ENCODE results near the gene MLN. TPM values are rescaled to one million over a fixed set of nuclear protein-coding genes. Genes with fewer than 3 reads are reported as not detected.

The MLN gene
- total RNA-seq, 3 donors from 2014 or later, result not detected

GRCh38 chr6:33757906-33758305, 45.9 kb downstream of the MLN start:
- no peak for TF ChIP-seq POLR2AphosphoS5 (IDR thresholded peaks at IDR 0.05)
- intact Hi-C loops (cut with DNase I; ENCODE audit: low total_unique reads), result no loop called here
- DNase-seq (ENCODE audit: low spot score in 2 of 2), result no peak
- Histone ChIP-seq H3K36me3 (no peaks in the 10 kb centered on the region), H3K4me1 (no peaks in the 10 kb centered on the region), H3K4me3 (no peak overlapping the region), H3K27me3 (no peaks in the 10 kb centered on the region), H3K9me3 (no peaks in the 10 kb centered on the region), H3K27ac (no peak overlapping the region)

- TF ChIP-seq CTCF (IDR thresholded peaks at IDR 0.05) (no peak), POLR2A (IDR thresholded peaks at IDR 0.05) (no peak), POLR2AphosphoS5 (IDR thresholded peaks at IDR 0.05) (no peak)
- intact Hi-C loops (cut with DNase I; ENCODE audit: low total_unique reads), result no loop called here
- Histone ChIP-seq H3K27me3 (no peaks in the 10 kb centered on the region), H3K4me3 (no peak overlapping the region), H3K9me3 (no peaks in the 10 kb centered on the region), H3K27ac (no peak overlapping the region), H3K36me3 (no peaks in the 10 kb centered on the region), H3K4me1 (no peaks in the 10 kb centered on the region)
- DNase-seq (ENCODE audit: low spot score in 2 of 2), result no peak
Observed at GRCh38 chr6:33757113-33757512, 46.7 kb downstream of the MLN start.

GRCh38 chr6:33756211-33756954, 47.4 kb downstream of the MLN start:
- H3K27me3 ChIP-seq, result no peaks in the 10 kb centered on the region
- no peak for DNase-seq (ENCODE audit: low spot score in 2 of 2)
- intact Hi-C loops (cut with DNase I; ENCODE audit: low total_unique reads), result no loop called here
- H3K9me3 ChIP-seq, result no peaks in the 10 kb centered on the region
- H3K4me3 ChIP-seq, result no peak overlapping the region
- H3K36me3 ChIP-seq, result no peaks in the 10 kb centered on the region
- TF ChIP-seq CTCF (IDR thresholded peaks at IDR 0.05) (no peak), POLR2A (IDR thresholded peaks at IDR 0.05) (no peak), POLR2AphosphoS5 (IDR thresholded peaks at IDR 0.05) (no peak)
- no peaks in the 10 kb centered on the region for H3K4me1 ChIP-seq
- H3K27ac ChIP-seq, result no peak overlapping the region

GRCh38 chr6:33755070-33755869, 48.5 kb downstream of the MLN start:
- Histone ChIP-seq H3K27me3 (no peaks in the 10 kb centered on the region), H3K27ac (no peak overlapping the region), H3K4me1 (no peaks in the 10 kb centered on the region), H3K4me3 (no peak overlapping the region), H3K9me3 (no peaks in the 10 kb centered on the region), H3K36me3 (no peaks in the 10 kb centered on the region)
- intact Hi-C loops (cut with DNase I; ENCODE audit: low total_unique reads), result no loop called here
- no peak for TF ChIP-seq CTCF (IDR thresholded peaks at IDR 0.05)
- TF ChIP-seq POLR2A (IDR thresholded peaks at IDR 0.05), result no peak
- TF ChIP-seq POLR2AphosphoS5 (IDR thresholded peaks at IDR 0.05), result no peak
- no peak for DNase-seq (ENCODE audit: low spot score in 2 of 2)

- intact Hi-C loops (cut with DNase I; ENCODE audit: low total_unique reads), result no loop called here
- no peaks in the 10 kb centered on the region for H3K4me1 ChIP-seq
- no peaks in the 10 kb centered on the region for H3K9me3 ChIP-seq
- no peaks in the 10 kb centered on the region for H3K27me3 ChIP-seq
- no peaks in the 10 kb centered on the region for H3K36me3 ChIP-seq
- H3K27ac ChIP-seq, result no peak overlapping the region
- no peak for DNase-seq (ENCODE audit: low spot score in 2 of 2)
- H3K4me3 ChIP-seq, result no peak overlapping the region
- TF ChIP-seq CTCF (IDR thresholded peaks at IDR 0.05), result no peak
- no peak for TF ChIP-seq POLR2A (IDR thresholded peaks at IDR 0.05)
- TF ChIP-seq POLR2AphosphoS5 (IDR thresholded peaks at IDR 0.05), result no peak
Observed at GRCh38 chr6:33754222-33754621, 49.6 kb downstream of the MLN start.
